Skeletal muscle tissue (tissue), 4 donors: ENCODE results near the gene KIF26B. TPM values are rescaled to one million over a fixed set of nuclear protein-coding genes. Genes with fewer than 3 reads are reported as not detected.

Experiments
- H3K27ac ChIP-seq: one replicate; pipeline ENCODE4 v1.7.0; 2013; ENCODE audit warnings: mild to moderate bottlenecking, low read depth, low read length, inconsistent platforms
- H3K27me3 ChIP-seq, 3 donors: one replicate each; pipeline ENCODE4 v1.7.0; 2013; ENCODE audit warnings: low read length in 3 of 3; ENCODE audit not compliant: control insufficient read depth in 3 of 3, insufficient read depth in 3 of 3
- H3K36me3 ChIP-seq, 3 donors: one replicate each; pipeline ENCODE4 v1.7.0; 2013; ENCODE audit warnings: low read length in 3 of 3; ENCODE audit not compliant: control insufficient read depth in 3 of 3, insufficient read depth in 3 of 3
- H3K4me1 ChIP-seq, 3 donors: one replicate each; pipeline ENCODE4 v1.7.0; 2013; ENCODE audit warnings: low read length in 3 of 3, mild to moderate bottlenecking in 3 of 3; ENCODE audit not compliant: control insufficient read depth in 3 of 3, insufficient read depth in 3 of 3
- H3K4me3 ChIP-seq, 3 donors: one replicate each; pipeline ENCODE4 v1.7.0; 2013; ENCODE audit warnings: low read length in 3 of 3
- H3K9ac ChIP-seq, 3 donors: one replicate each; pipeline ENCODE4 v1.7.0; 2013; ENCODE audit warnings: low read length in 3 of 3, mild to moderate bottlenecking in 3 of 3, moderate library complexity in 2 of 3, low read depth in 1 of 3
- H3K9me3 ChIP-seq, 3 donors: one replicate each; pipeline ENCODE4 v1.7.0; 2013; ENCODE audit warnings: low read length in 3 of 3; ENCODE audit not compliant: control insufficient read depth in 3 of 3
- total RNA-seq: library from RNA; depleted of rRNA; stranded (reverse); fragments of >200 nt; gene quantifications from one replicate; pipeline ENCODE4 v1.2.3, GENCODE V29; 2014
- donor health status: Osteomylitis.

The KIF26B gene
- total RNA-seq, 1 donor from 2014 or later, result 0.52 TPM

DNA sequence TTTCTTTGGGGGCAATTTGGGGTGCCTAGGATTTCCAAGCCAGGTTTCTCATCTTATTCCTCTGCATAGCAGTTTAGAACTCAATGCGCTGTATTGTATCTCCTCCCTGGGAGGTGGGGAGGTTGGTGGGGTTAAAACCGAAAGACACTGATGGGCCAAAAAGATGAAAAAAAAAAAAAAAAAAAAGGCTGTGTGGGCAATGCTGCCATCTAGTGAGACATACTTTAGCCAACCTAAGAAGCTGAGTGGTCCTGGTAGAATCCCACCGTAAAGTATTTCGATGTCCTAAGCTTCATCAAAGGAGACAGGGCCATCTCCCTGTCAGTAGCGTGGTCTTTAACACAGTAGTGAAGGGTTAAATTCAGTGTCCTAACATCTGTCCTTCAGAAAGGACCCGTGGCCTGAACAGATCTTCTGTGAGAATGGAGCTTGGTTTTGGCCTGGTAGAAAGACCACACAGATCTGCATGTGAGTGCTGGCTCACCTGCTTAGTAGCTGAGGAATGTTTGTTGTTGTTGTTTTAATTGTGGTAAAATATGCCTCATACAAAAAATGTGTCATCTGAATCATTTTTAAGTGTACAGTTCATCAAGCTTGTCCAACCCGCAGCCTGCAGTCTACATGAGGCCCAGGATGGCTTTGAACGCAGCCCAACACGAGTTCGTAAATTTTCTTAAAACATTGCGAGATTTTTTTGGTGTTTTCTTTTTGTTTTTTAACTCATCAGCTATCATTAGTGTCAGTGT, 226.2 kb downstream of the KIF26B start:
- Histone ChIP-seq H3K9me3 (no peaks in the 10 kb centered on the region), H3K4me1 (no peaks in the 10 kb centered on the region), H3K27ac (no peak overlapping the region), H3K9ac (no peak overlapping the region), H3K36me3 (no peaks in the 10 kb centered on the region), H3K27me3 (peaks cover 0 to 7% (median 6%) of the 10 kb centered on the region in 3 donors), H3K4me3 (no peak overlapping the region)

DNA sequence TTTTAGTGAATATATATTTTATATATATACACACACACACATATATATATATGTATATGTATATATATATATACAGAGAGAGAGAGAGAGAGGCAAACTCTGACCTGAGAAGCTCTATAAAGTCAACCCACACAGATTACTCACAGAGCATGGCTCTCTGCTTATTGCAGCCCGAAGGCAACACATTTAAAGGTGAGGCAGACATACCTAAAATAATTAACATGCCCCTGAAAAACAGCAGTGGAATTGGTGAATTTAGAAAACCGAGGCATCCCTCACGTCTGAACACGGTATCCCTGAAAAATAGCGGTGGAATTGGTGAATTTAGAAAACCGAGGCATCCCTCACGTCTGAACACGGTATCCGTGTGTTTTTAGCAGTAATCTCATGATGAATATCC, 228.2 kb downstream of the KIF26B start:
- Histone ChIP-seq H3K9ac (no peak overlapping the region), H3K27me3 (peaks cover 0 to 12% (median 7%) of the 10 kb centered on the region in 3 donors), H3K9me3 (no peaks in the 10 kb centered on the region), H3K4me1 (no peaks in the 10 kb centered on the region), H3K27ac (no peak overlapping the region), H3K36me3 (no peaks in the 10 kb centered on the region), H3K4me3 (no peak overlapping the region)

DNA sequence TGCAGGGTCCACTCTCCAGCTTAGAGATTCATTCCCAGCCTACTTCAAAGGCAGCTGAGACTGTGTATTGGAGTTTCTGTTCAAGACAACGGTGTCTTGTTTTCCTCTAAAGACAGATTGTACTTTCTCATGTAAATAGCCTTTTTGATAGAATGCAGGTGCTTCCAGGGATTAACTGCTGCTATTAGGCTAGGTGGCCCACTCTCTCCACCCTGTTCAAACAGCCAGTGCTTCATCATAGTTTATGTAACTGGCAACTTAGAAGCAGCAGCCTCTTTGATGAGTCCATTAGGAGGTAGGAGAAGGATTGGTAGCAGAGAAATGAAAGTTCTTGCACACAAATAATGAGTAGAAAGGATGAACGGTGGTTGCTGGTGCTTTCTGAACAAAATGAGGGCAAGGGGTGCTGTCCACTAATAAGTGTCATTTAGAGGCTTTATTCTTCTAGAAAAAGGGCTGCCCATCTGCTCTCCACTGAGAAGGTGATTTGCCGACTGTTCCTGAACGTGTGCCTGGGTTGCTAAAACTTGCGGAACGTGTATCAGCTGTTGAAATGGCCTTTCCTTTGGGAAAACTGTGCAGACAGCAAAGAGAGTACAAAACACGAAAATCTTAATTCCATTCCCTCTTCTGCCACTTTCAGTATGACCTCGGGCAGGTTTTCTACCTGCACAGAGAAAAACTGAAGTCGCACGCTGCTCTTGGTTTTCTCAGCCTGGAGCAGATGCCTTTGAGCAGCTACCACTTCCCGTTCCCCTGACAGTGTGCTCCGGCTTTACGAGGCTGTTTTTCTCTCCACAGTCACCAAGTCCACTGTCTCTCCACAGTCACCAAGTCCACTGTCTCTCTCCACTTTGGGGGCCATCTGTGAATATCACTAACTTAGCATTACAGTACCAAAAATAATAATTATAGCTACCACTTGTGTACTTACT, 228.9 kb downstream of the KIF26B start:
- H3K27me3 ChIP-seq, result peaks cover 0 to 12% (median 7%) of the 10 kb centered on the region in 3 donors
- no peak overlapping the region for H3K9ac ChIP-seq
- H3K9me3 ChIP-seq, result no peaks in the 10 kb centered on the region
- H3K36me3 ChIP-seq, result no peaks in the 10 kb centered on the region
- H3K27ac ChIP-seq, result no peak overlapping the region
- H3K4me3 ChIP-seq, result no peak overlapping the region
- H3K4me1 ChIP-seq, result no peaks in the 10 kb centered on the region

DNA sequence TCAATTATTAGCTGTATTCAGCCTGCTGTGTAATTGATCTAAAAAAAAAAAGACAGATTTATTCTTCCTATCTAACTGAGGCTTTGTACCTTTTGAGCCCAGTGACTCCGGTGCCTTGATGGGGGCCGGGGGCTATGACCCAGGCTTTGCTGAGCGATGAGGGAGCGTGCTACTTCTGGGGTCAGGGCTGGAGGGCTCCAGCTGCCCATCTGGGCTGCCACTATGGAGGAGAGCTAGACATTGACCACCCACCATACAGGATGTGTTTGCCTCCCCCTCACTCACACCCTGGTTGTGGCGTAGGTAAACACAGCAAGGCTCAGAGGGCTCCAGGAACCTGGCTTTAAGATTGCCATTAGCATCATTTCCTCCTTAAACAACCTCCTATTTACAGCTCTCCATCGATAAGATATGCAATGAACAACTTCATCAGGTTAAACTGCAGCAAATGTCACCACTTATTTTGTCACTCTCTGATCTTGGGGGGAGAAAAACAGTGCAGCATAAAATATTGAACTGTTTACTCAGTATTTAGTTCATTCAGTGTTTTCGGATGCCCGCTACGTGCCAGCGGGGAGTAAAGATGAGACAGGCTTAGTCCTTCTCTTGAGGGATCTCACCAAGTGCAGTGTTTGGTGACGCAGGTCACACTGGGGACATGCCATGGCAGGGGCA, 231.6 kb downstream of the KIF26B start:
- H3K4me3 ChIP-seq, result no peak overlapping the region
- H3K27ac ChIP-seq, result no peak overlapping the region
- H3K27me3 ChIP-seq, result peaks cover 0 to 12% (median 7%) of the 10 kb centered on the region in 3 donors
- no peaks in the 10 kb centered on the region for H3K36me3 ChIP-seq
- H3K9me3 ChIP-seq, result no peaks in the 10 kb centered on the region
- no peaks in the 10 kb centered on the region for H3K4me1 ChIP-seq
- H3K9ac ChIP-seq, result no peak overlapping the region

DNA sequence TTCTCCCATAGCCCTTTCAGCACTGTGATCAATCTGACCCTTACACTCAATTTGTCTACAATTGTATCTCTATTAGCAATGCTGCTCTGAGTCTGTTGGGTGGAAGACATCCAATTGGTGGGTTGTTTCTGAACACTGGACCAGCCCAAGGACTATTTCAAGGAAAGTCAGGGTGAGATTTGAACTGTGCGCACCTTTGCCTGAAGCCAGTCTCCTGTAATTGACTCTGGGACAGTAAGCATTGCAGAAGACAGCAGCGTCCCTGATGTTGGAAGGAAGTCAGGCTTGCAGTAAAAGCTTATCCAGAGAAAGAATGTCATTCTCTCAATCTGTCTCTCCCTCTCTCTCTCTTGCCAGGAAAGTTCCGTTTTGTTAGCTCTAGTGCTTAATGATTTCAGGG, 233.9 kb downstream of the KIF26B start:
- no peak overlapping the region for H3K27ac ChIP-seq
- H3K36me3 ChIP-seq, result no peaks in the 10 kb centered on the region
- H3K4me3 ChIP-seq, result peak overlapping the region in 1 of 3 donors; percentile 56
- no peak overlapping the region for H3K9ac ChIP-seq
- H3K9me3 ChIP-seq, result no peaks in the 10 kb centered on the region
- H3K4me1 ChIP-seq, result no peaks in the 10 kb centered on the region
- H3K27me3 ChIP-seq, result peaks cover 0 to 12% (median 7%) of the 10 kb centered on the region in 3 donors

DNA sequence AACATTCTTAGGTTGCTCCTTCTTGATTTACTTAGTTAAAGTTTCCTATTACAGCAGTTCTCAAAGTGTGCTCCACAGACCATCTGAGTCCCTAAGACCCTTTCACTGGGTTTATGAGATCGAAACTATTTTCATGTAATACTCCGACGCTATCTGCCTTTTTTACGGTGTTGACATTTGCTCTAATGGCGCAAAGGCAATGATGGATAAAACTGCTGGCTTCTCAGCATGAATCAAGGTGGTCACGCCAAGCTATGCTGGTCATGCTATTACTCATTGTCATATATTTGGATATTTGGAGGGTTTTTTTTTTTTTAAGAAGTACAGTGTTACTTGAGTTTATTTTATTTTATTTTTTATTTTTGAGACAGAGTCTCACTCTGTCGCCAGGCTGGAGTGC, 235.1 kb downstream of the KIF26B start:
- Histone ChIP-seq H3K9ac (no peak overlapping the region), H3K36me3 (no peaks in the 10 kb centered on the region), H3K27ac (no peak overlapping the region), H3K9me3 (no peaks in the 10 kb centered on the region), H3K27me3 (peaks cover 0 to 6% (median 4%) of the 10 kb centered on the region in 3 donors), H3K4me1 (no peaks in the 10 kb centered on the region), H3K4me3 (no peak overlapping the region)

DNA sequence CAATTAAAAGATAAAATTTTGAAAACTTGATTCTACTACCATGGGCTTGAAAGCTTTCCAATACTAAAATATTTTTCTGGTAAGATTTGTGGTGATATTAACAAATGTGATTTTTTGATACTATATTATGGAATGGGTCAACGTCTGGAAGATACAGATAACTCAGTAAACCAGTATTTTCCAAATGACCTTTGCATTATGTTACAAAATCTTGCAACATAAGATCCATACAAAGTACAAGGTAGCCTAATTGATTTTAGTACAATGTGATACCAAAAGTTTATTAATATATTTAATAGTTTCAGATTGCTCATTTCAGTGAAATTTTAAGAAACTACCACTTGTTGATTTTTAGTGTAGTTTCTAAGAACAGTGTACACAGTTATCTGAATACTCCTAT, 236.2 kb downstream of the KIF26B start:
- peaks cover 0 to 6% (median 5%) of the 10 kb centered on the region in 3 donors for H3K4me1 ChIP-seq
- H3K4me3 ChIP-seq, result no peak overlapping the region
- H3K9me3 ChIP-seq, result no peaks in the 10 kb centered on the region
- no peak overlapping the region for H3K27ac ChIP-seq
- no peaks in the 10 kb centered on the region for H3K36me3 ChIP-seq
- H3K27me3 ChIP-seq, result peaks cover 0 to 6% (median 0%) of the 10 kb centered on the region in 3 donors
- H3K9ac ChIP-seq, result no peak overlapping the region

DNA sequence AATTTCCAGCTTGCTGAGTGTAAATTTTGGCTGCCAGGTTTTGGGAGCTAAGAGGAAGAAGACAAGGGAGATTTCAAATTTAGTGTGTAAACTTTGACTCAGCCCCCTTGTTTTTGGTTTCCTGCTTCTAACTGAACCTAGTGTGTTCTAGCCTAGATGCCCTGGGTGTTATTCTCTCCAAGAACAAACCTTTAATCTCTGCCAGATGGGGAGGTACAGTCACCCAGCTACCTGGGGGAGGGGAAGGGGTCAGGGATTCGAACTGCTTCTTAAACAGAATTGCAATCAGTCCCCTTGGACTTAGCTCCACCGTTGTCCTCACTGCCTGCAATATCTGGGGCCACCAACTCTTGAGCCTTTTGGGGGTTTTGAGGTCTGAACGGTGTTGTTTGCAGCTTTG, 238.9 kb downstream of the KIF26B start:
- no peaks in the 10 kb centered on the region for H3K9me3 ChIP-seq

DNA sequence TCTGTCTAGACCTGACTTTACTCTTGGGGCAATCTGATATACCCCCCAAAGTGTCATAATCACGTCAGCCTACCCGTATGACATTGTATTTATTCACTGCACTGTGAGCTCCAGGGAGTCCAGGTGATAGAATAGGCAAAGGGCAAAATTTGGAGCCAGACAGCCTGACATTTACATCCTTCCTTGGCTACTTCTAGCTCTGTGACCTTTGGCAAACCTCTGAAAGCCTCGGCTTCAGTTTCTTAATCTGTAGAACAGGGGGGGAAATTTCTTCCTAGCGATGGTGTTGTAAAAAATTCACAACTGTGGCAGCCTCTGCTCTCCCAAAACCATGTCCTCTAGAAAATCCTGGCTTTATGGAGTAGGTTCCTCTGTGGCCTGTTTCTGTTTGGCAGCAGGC, 240.9 kb downstream of the KIF26B start:
- no peak overlapping the region for H3K9ac ChIP-seq
- no peak overlapping the region for H3K27ac ChIP-seq
- H3K36me3 ChIP-seq, result no peaks in the 10 kb centered on the region
- peaks cover 0 to 6% (median 5%) of the 10 kb centered on the region in 3 donors for H3K4me1 ChIP-seq
- no peak overlapping the region for H3K4me3 ChIP-seq
- no peaks in the 10 kb centered on the region for H3K27me3 ChIP-seq
- no peaks in the 10 kb centered on the region for H3K9me3 ChIP-seq

More for the DNA sequence above, 238.9 kb downstream of the KIF26B start:
- no peak overlapping the region for H3K4me3 ChIP-seq
- peaks cover 0 to 6% (median 5%) of the 10 kb centered on the region in 3 donors for H3K4me1 ChIP-seq
- no peak overlapping the region for H3K27ac ChIP-seq
- no peak overlapping the region for H3K9ac ChIP-seq
- no peaks in the 10 kb centered on the region for H3K36me3 ChIP-seq
- no peaks in the 10 kb centered on the region for H3K27me3 ChIP-seq
